Measurements from ENCODE around the gene PXYLP1. TPM values are rescaled to one million over a fixed set of nuclear protein-coding genes. Genes with fewer than 3 reads are reported as not detected.

The PXYLP1 gene
- total RNA-seq, 4 donors from 2014 or later, result 0.46 to 13.1 (median 2.2) TPM

- intact Hi-C loops (cut with DNase I; ENCODE audit: low total_unique reads), result no loop called here
- H3K9me3 ChIP-seq, result no peaks in the 10 kb centered on the region
- no peak overlapping the region for H3K4me3 ChIP-seq
- ATAC-seq, result no peak
- TF ChIP-seq POLR2A (IDR thresholded peaks at IDR 0.05) (no peak), CTCF (IDR thresholded peaks at IDR 0.05 in 4 of 5, conservative IDR thresholded peaks at IDR 0.05 in 1 of 5) (no peak)
- in situ Hi-C loops (cut with MboI; ENCODE audit: low sequenced_read_pairs in 4 of 4), result loop anchor here (5.0 to 25.0 kb wide), 4 partner anchors 146 to 581 kb away; partner anchors contain the start of gene ATP1B3 (in 1 of the 4)
- peaks cover 0 to 5% of the 10 kb centered on the region in 2 donors for H3K4me1 ChIP-seq
- no peak overlapping the region for H3K27ac ChIP-seq
- H3K27me3 ChIP-seq, result no peaks in the 10 kb centered on the region
- no peaks in the 10 kb centered on the region for H3K36me3 ChIP-seq
- no peak for DNase-seq
Observed at GRCh38 chr3:141306276-141306675, 74.7 kb downstream of the PXYLP1 start.

GRCh38 chr3:141306922-141307321 is 75.3 kb downstream of the PXYLP1 start:
- DNase-seq (no peak), ATAC-seq (no peak)
- TF ChIP-seq CTCF (IDR thresholded peaks at IDR 0.05 in 4 of 5, conservative IDR thresholded peaks at IDR 0.05 in 1 of 5), result no peak
- TF ChIP-seq POLR2A (IDR thresholded peaks at IDR 0.05), result no peak
- Histone ChIP-seq H3K4me1 (peaks cover 0 to 5% of the 10 kb centered on the region in 2 donors), H3K9me3 (no peaks in the 10 kb centered on the region), H3K4me3 (no peak overlapping the region), H3K36me3 (no peaks in the 10 kb centered on the region), H3K27ac (no peak overlapping the region), H3K27me3 (no peaks in the 10 kb centered on the region)
- in situ Hi-C loops (cut with MboI; ENCODE audit: low sequenced_read_pairs in 4 of 4), result loop anchor here (5.0 to 25.0 kb wide), 4 partner anchors 145 to 580 kb away; partner anchors contain the start of gene ATP1B3 (in 1 of the 4)
- intact Hi-C loops (cut with DNase I; ENCODE audit: low total_unique reads), result no loop called here

GRCh38 chr3:141307351-141308059 is 75.9 kb downstream of the PXYLP1 start:
- Histone ChIP-seq H3K9me3 (no peaks in the 10 kb centered on the region), H3K27ac (no peak overlapping the region), H3K4me1 (peaks cover 4 to 10% of the 10 kb centered on the region in 2 donors), H3K27me3 (no peaks in the 10 kb centered on the region), H3K4me3 (no peak overlapping the region), H3K36me3 (no peaks in the 10 kb centered on the region)
- ATAC-seq (no peak), DNase-seq (no peak)
- intact Hi-C loops (cut with DNase I; ENCODE audit: low total_unique reads) (no loop called here), in situ Hi-C loops (cut with MboI; ENCODE audit: low sequenced_read_pairs in 4 of 4) (loop anchor here (5.0 to 25.0 kb wide), 4 partner anchors 145 to 580 kb away; partner anchors contain the start of gene ATP1B3 (in 1 of the 4))
- TF ChIP-seq POLR2A (IDR thresholded peaks at IDR 0.05) (no peak), CTCF (IDR thresholded peaks at IDR 0.05 in 4 of 5, conservative IDR thresholded peaks at IDR 0.05 in 1 of 5) (no peak)

- no peaks in the 10 kb centered on the region for H3K27me3 ChIP-seq
- no peak overlapping the region for H3K27ac ChIP-seq
- H3K4me3 ChIP-seq, result no peak overlapping the region
- H3K4me1 ChIP-seq, result peaks cover 4 to 10% of the 10 kb centered on the region in 2 donors
- intact Hi-C loops (cut with DNase I; ENCODE audit: low total_unique reads) (no loop called here), in situ Hi-C loops (cut with MboI; ENCODE audit: low sequenced_read_pairs in 4 of 4) (loop anchor here (5.0 to 25.0 kb wide), 4 partner anchors 144 to 579 kb away; partner anchors contain the start of gene ATP1B3 (in 1 of the 4))
- DNase-seq (no peak), ATAC-seq (no peak)
- H3K36me3 ChIP-seq, result no peaks in the 10 kb centered on the region
- TF ChIP-seq CTCF (IDR thresholded peaks at IDR 0.05 in 4 of 5, conservative IDR thresholded peaks at IDR 0.05 in 1 of 5), result peak; percentile 6 to 52 (median 27)
- no peak for TF ChIP-seq POLR2A (IDR thresholded peaks at IDR 0.05)
- no peaks in the 10 kb centered on the region for H3K9me3 ChIP-seq
Observed at GRCh38 chr3:141308588-141309218, 77.1 kb downstream of the PXYLP1 start.
